GM12873 (cell line): ENCODE results near the gene PVR.

Experiments
- TF ChIP-seq, protein P1 (sequence below): IDR thresholded peaks from 2 replicates; pipeline ENCODE4 v1.5.1; 2012; ENCODE audit warnings: low read depth, mild to moderate bottlenecking, moderate library complexity, low read length, control low read depth; ENCODE audit not compliant: insufficient read depth; ENCODE audit errors: missing control alignments

PVR gene

DNA sequence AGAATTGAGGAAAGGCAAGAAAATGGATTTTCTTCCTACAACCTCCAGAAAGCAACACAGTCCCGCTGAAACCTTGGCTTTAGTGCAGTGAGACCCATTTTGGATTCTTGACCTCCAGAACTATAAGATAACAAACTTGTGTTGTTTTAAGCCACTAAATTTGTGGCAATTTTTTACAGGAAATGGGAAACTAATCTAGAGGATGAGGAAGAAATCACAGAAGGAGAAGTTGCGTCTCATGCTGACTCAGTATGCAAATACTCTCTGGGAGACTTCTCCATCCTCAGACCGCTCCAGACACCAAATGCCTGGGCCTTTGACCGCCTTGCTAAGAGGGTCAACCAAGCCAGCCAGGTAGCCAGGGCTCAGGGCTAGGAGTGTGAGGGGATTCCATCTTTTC, 42.2 kb downstream of the PVR start:
- TF ChIP-seq, protein P1, sequence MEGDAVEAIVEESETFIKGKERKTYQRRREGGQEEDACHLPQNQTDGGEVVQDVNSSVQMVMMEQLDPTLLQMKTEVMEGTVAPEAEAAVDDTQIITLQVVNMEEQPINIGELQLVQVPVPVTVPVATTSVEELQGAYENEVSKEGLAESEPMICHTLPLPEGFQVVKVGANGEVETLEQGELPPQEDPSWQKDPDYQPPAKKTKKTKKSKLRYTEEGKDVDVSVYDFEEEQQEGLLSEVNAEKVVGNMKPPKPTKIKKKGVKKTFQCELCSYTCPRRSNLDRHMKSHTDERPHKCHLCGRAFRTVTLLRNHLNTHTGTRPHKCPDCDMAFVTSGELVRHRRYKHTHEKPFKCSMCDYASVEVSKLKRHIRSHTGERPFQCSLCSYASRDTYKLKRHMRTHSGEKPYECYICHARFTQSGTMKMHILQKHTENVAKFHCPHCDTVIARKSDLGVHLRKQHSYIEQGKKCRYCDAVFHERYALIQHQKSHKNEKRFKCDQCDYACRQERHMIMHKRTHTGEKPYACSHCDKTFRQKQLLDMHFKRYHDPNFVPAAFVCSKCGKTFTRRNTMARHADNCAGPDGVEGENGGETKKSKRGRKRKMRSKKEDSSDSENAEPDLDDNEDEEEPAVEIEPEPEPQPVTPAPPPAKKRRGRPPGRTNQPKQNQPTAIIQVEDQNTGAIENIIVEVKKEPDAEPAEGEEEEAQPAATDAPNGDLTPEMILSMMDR, result no peak

DNA sequence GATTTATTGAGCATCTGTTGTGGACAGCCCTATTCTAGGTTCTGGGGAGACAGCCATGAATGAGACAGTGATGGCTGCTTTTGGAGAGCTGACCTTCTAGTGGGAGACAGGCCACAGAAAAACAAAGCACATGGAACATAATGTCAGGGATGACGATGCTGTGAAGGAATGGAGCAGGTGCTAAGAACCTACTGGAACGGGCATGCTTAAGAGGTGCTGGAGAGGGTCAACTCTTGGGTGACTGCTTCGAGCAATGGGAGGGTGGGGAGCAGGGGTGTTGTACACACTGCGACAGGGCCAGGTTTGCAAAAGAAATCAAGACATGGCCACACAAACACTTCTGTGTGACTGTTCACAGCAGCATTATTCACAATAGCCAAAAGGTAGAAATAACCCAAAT, 43.2 kb downstream of the PVR start:
- TF ChIP-seq, protein P1, result no peak

DNA sequence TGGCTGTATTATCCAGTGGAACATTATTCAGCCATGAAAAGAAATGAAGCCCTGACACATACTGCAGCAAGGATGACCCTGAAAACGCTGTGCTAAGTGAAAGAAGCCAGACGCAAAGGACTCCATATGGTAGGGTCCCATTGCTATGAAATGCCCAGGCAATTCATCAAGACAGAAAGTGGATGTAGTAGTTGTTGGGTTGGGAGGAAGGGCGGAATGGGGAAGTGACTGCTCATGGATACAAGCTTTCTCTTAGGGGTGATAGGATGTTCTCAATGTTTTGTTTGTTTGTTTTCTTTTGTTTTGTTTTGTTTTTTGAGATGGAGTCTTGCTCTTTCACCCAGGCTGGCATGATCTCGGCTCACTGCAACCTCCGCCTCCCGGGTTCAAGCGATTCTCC, 44.2 kb downstream of the PVR start:
- TF ChIP-seq, protein P1, result no peak

DNA sequence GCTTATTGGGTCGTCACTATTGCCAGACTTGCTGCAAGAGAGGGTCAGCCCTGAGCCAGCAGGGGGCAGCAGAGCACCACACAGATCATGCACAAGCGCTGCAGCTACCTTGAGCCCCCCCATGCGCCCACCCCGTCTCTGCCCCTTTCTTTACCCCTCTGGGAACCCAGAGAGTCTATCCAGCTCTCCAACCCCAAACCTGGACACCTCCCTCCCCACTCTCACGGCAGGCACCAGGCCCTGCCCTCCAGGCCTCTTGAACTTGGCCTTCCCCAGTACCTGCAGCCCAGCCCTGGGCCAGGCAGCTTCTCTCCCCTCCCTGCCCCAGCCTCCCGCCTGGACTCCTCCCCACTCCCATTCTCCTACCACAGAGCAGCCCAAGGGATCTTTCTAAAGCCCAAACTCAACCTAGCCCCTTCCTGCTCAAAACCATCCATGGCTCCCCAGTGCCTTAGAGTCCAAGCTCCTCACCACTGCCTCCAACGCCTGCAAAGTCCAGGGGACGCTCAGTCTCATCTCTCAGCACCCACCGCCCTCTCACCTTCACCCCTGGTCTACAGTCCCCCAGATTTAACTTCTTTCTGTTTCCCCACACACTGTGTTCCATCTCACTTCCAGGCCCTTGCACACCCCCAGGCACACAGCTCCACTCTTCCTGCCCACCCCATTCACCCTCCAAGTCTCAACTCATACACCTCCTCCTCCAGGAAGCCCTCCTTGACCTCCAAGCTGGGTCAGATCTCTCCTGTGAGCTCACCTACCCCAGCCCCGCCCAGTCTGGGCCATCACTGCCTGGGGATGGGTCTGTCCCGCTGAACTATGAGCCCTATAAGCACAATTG, 45.8 kb downstream of the PVR start:
- TF ChIP-seq, protein P1, result peak; percentile 97

DNA sequence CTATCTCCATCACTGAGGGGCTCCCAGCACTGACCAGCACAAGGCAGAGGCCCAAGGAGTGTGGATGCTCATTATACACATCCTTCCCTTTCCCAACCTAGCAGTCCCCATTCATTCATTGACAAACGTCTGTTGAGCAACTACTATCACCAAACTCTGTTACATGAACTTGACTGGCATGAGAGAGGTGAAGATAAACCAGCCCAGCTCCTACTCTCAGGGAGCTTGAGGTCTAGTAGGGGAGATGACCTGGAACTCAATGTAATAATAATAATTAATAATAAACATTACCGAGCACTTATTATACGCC, 46.4 kb downstream of the PVR start:
- TF ChIP-seq, protein P1, result no peak

DNA sequence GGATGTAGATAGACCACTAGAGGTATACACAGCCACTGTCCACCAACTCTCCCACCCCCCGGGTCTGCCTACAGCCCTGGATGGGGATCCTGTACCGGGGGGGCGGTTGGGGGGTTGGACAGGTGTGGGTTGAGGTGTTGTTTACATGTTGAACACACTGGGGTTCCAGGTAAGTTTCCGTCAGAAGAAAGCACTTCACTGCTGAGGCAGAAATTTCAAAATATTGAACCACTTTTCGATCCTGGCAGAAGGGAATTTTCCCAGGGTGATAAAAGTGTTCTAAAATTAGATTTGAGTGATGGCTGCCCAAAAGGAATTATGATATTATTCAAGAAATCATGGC, 48.6 kb downstream of the PVR start:
- TF ChIP-seq, protein P1, result no peak

DNA sequence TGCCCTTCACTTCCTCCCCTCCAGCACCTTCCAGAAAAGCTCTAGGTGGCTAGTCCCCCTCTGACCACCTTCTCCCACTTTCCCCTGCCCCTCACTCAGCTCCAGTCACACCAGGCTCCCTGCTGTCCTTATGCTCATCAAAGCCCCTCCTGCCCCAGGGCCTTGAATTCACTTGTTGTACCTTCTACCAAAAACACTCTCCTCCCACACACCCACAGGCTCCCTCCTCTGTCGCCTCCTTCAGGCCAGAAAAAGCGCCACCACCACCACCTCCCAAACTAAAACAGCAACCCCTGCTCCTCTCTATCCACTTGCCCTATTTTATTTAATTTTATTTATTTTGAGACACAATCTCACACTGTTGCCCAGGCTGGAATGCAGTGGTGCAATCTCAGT, 50.5 kb downstream of the PVR start:
- TF ChIP-seq, protein P1, result peak; percentile 62
